ENCODE results near the gene IDH2. TPM values are rescaled to one million over a fixed set of nuclear protein-coding genes. Genes with fewer than 3 reads are reported as not detected.

Gene IDH2
- total RNA-seq, 5 donors from 2014 or later (not counting 1 experiment from before 2014, with no cell fraction given) = 45.8 to 56.1 (median 49.2) TPM

GRCh38 chr15:90131848-90132247 is 29.6 kb upstream of the IDH2 start:
- no peaks in the 10 kb centered on the region for H3K4me1 Mint-ChIP-seq
- no peaks in the 10 kb centered on the region for H3K36me3 Mint-ChIP-seq
- no peaks in the 10 kb centered on the region for H3K4me1 ChIP-seq (ENCODE audit: control insufficient read depth in 1 of 2, extremely low read depth in 1 of 2, insufficient read depth in 2 of 2, low read length in 2 of 2)
- no peak for ATAC-seq (replicated peaks in 1 of 4)
- peaks cover 0 to under 1% of the 10 kb centered on the region in 2 experiments for H3K27me3 ChIP-seq (replicated peaks in 1 of 2; ENCODE audit: control insufficient read depth in 2 of 2, extremely low read depth in 1 of 2, insufficient read depth in 2 of 2, low read length in 1 of 2)
- no peak for DNase-seq
- ChIA-PET POLR2A (no interaction called here), CTCF (no interaction called here)
- no peaks in the 10 kb centered on the region for H3K36me3 ChIP-seq (ENCODE audit: control insufficient read depth in 2 of 2, extremely low read depth in 1 of 2, insufficient read depth in 1 of 2, low read length in 1 of 2)
- H3K4me3 ChIP-seq (ENCODE audit: control insufficient read depth in 1 of 2, extremely low read depth in 1 of 2, low read length in 1 of 2) = no peak overlapping the region
- H3K27me3 Mint-ChIP-seq = peaks cover 0 to 8% of the 10 kb centered on the region in 2 donors
- no peak overlapping the region for H3K27ac ChIP-seq (ENCODE audit: low read length)
- no peaks in the 10 kb centered on the region for H3K9me3 ChIP-seq
- no peak overlapping the region for H3K4me3 Mint-ChIP-seq
- WGBS (ENCODE audit: insufficient coverage) = 100% methylated on average over 2 of the region's 2 CpGs
- no peaks in the 10 kb centered on the region for H3K9me3 Mint-ChIP-seq
- H3K27ac Mint-ChIP-seq = no peak overlapping the region

- DNase-seq (no peak), ATAC-seq (replicated peaks in 1 of 4) (no peak)
- Mint-ChIP-seq H3K4me3 (no peak overlapping the region), H3K4me1 (no peaks in the 10 kb centered on the region), H3K36me3 (no peaks in the 10 kb centered on the region), H3K27me3 (peaks cover 3 to 8% of the 10 kb centered on the region in 2 donors), H3K27ac (no peak overlapping the region), H3K9me3 (no peaks in the 10 kb centered on the region)
- Histone ChIP-seq H3K27ac (ENCODE audit: low read length) (no peak overlapping the region), H3K4me1 (ENCODE audit: control insufficient read depth in 1 of 2, extremely low read depth in 1 of 2, insufficient read depth in 2 of 2, low read length in 2 of 2) (no peaks in the 10 kb centered on the region), H3K9me3 (no peaks in the 10 kb centered on the region), H3K36me3 (ENCODE audit: control insufficient read depth in 2 of 2, extremely low read depth in 1 of 2, insufficient read depth in 1 of 2, low read length in 1 of 2) (no peaks in the 10 kb centered on the region), H3K4me3 (ENCODE audit: control insufficient read depth in 1 of 2, extremely low read depth in 1 of 2, low read length in 1 of 2) (no peak overlapping the region), H3K27me3 (replicated peaks in 1 of 2; ENCODE audit: control insufficient read depth in 2 of 2, extremely low read depth in 1 of 2, insufficient read depth in 2 of 2, low read length in 1 of 2) (peaks cover 0 to 6% of the 10 kb centered on the region in 2 experiments)
- CTCF ChIA-PET = no interaction called here
- POLR2A ChIA-PET = no interaction called here
- 95% methylated on average over 6 of the region's 8 CpGs for WGBS (ENCODE audit: insufficient coverage)
Observed at GRCh38 chr15:90130291-90130690, 28.0 kb upstream of the IDH2 start.

- CTCF ChIA-PET = no interaction called here
- Mint-ChIP-seq H3K9me3 (no peaks in the 10 kb centered on the region), H3K36me3 (no peaks in the 10 kb centered on the region), H3K27ac (no peak overlapping the region), H3K4me1 (no peaks in the 10 kb centered on the region), H3K27me3 (peaks cover 3 to 5% of the 10 kb centered on the region in 2 donors), H3K4me3 (no peak overlapping the region)
- DNase-seq = no peak
- Histone ChIP-seq H3K27ac (ENCODE audit: low read length) (no peak overlapping the region), H3K36me3 (ENCODE audit: control insufficient read depth in 2 of 2, extremely low read depth in 1 of 2, insufficient read depth in 1 of 2, low read length in 1 of 2) (no peaks in the 10 kb centered on the region), H3K4me3 (ENCODE audit: control insufficient read depth in 1 of 2, extremely low read depth in 1 of 2, low read length in 1 of 2) (no peak overlapping the region), H3K4me1 (ENCODE audit: control insufficient read depth in 1 of 2, extremely low read depth in 1 of 2, insufficient read depth in 2 of 2, low read length in 2 of 2) (no peaks in the 10 kb centered on the region), H3K9me3 (no peaks in the 10 kb centered on the region), H3K27me3 (replicated peaks in 1 of 2; ENCODE audit: control insufficient read depth in 2 of 2, extremely low read depth in 1 of 2, insufficient read depth in 2 of 2, low read length in 1 of 2) (peaks cover 0 to 6% of the 10 kb centered on the region in 2 experiments)
- 65% methylated on average over 7 of the region's 10 CpGs for WGBS (ENCODE audit: insufficient coverage)
- POLR2A ChIA-PET = no interaction called here
- no peak for ATAC-seq (replicated peaks in 1 of 4)
Observed at GRCh38 chr15:90126596-90127435, 24.5 kb upstream of the IDH2 start.

- Histone ChIP-seq H3K27ac (ENCODE audit: low read length) (no peak overlapping the region), H3K9me3 (no peaks in the 10 kb centered on the region), H3K36me3 (ENCODE audit: control insufficient read depth in 2 of 2, extremely low read depth in 1 of 2, insufficient read depth in 1 of 2, low read length in 1 of 2) (no peaks in the 10 kb centered on the region), H3K4me3 (ENCODE audit: control insufficient read depth in 1 of 2, extremely low read depth in 1 of 2, low read length in 1 of 2) (no peak overlapping the region), H3K4me1 (ENCODE audit: control insufficient read depth in 1 of 2, extremely low read depth in 1 of 2, insufficient read depth in 2 of 2, low read length in 2 of 2) (no peaks in the 10 kb centered on the region), H3K27me3 (replicated peaks in 1 of 2; ENCODE audit: control insufficient read depth in 2 of 2, extremely low read depth in 1 of 2, insufficient read depth in 2 of 2, low read length in 1 of 2) (peaks cover 0 to 6% of the 10 kb centered on the region in 2 experiments)
- Mint-ChIP-seq H3K4me3 (no peak overlapping the region), H3K4me1 (no peaks in the 10 kb centered on the region), H3K9me3 (no peaks in the 10 kb centered on the region), H3K27me3 (peaks cover 3 to 5% of the 10 kb centered on the region in 2 donors), H3K27ac (no peak overlapping the region), H3K36me3 (no peaks in the 10 kb centered on the region)
- POLR2A ChIA-PET = no interaction called here
- CTCF ChIA-PET = no interaction called here
- 96% methylated on average over 4 of the region's 6 CpGs for WGBS (ENCODE audit: insufficient coverage)
- no peak for ATAC-seq (replicated peaks in 1 of 4)
- no peak for DNase-seq
Observed at GRCh38 chr15:90126022-90126421, 23.8 kb upstream of the IDH2 start.

- H3K9me3 ChIP-seq = no peaks in the 10 kb centered on the region
- no peak overlapping the region for H3K4me3 ChIP-seq (ENCODE audit: control insufficient read depth in 1 of 2, extremely low read depth in 1 of 2, low read length in 1 of 2)
- peaks cover 0 to 6% of the 10 kb centered on the region in 2 experiments for H3K27me3 ChIP-seq (replicated peaks in 1 of 2; ENCODE audit: control insufficient read depth in 2 of 2, extremely low read depth in 1 of 2, insufficient read depth in 2 of 2, low read length in 1 of 2)
- H3K36me3 ChIP-seq (ENCODE audit: control insufficient read depth in 2 of 2, extremely low read depth in 1 of 2, insufficient read depth in 1 of 2, low read length in 1 of 2) = no peaks in the 10 kb centered on the region
- DNase-seq (no peak), ATAC-seq (replicated peaks in 1 of 4) (no peak)
- H3K27me3 Mint-ChIP-seq = peaks cover 3 to 5% of the 10 kb centered on the region in 2 donors
- H3K4me1 ChIP-seq (ENCODE audit: control insufficient read depth in 1 of 2, extremely low read depth in 1 of 2, insufficient read depth in 2 of 2, low read length in 2 of 2) = no peaks in the 10 kb centered on the region
- H3K27ac Mint-ChIP-seq = no peak overlapping the region
- no peaks in the 10 kb centered on the region for H3K9me3 Mint-ChIP-seq
- H3K4me3 Mint-ChIP-seq = no peak overlapping the region
- CTCF ChIA-PET = interaction anchor here in 1 of 2 donors (0.6 kb wide), 1 partner anchor 357 kb away, joined by 3 read pairs; no protein-coding TSS in a partner anchor
- POLR2A ChIA-PET = interaction anchor here in 1 of 2 donors (0.5 kb wide), 1 partner anchor 314 kb away, joined by 4 read pairs; no protein-coding TSS in a partner anchor
- no peaks in the 10 kb centered on the region for H3K4me1 Mint-ChIP-seq
- H3K27ac ChIP-seq (ENCODE audit: low read length) = no peak overlapping the region
- no peaks in the 10 kb centered on the region for H3K36me3 Mint-ChIP-seq
Observed at GRCh38 chr15:90124507-90124906, 22.2 kb upstream of the IDH2 start.

GRCh38 chr15:90121086-90121485 is 18.8 kb upstream of the IDH2 start:
- ChIA-PET CTCF (interaction anchor here in 1 of 2 donors (0.6 kb wide), 1 partner anchor 180 kb away, joined by 4 read pairs; no protein-coding TSS in a partner anchor), POLR2A (interaction anchor here (0.7 kb wide), 2 partner anchors 15 to 801 kb away, joined by 5 to 11 read pairs; no protein-coding TSS in a partner anchor)
- no CpG with 5 or more reads among the region's 6 CpGs for WGBS (ENCODE audit: insufficient coverage)

More at GRCh38 chr15:90121086-90121485, 18.8 kb upstream of the IDH2 start:
- H3K4me3 ChIP-seq (ENCODE audit: control insufficient read depth in 1 of 2, extremely low read depth in 1 of 2, low read length in 1 of 2) = no peak overlapping the region
- Mint-ChIP-seq H3K36me3 (no peaks in the 10 kb centered on the region), H3K27me3 (peaks cover 0 to 2% of the 10 kb centered on the region in 2 donors), H3K27ac (no peak overlapping the region), H3K9me3 (no peaks in the 10 kb centered on the region), H3K4me1 (no peaks in the 10 kb centered on the region), H3K4me3 (no peak overlapping the region)
- H3K36me3 ChIP-seq (ENCODE audit: control insufficient read depth in 2 of 2, extremely low read depth in 1 of 2, insufficient read depth in 1 of 2, low read length in 1 of 2) = no peaks in the 10 kb centered on the region
- H3K27ac ChIP-seq (ENCODE audit: low read length) = no peak overlapping the region
- no peaks in the 10 kb centered on the region for H3K27me3 ChIP-seq (replicated peaks in 1 of 2; ENCODE audit: control insufficient read depth in 2 of 2, extremely low read depth in 1 of 2, insufficient read depth in 2 of 2, low read length in 1 of 2)
- no peaks in the 10 kb centered on the region for H3K4me1 ChIP-seq (ENCODE audit: control insufficient read depth in 1 of 2, extremely low read depth in 1 of 2, insufficient read depth in 2 of 2, low read length in 2 of 2)
- ATAC-seq (replicated peaks in 1 of 4) (no peak), DNase-seq (no peak)
- H3K9me3 ChIP-seq = no peaks in the 10 kb centered on the region

Data from T-cell (primary cell).